ENCODE data around the gene CLTB.
"Not testable (repeated sequence)": the region's sequence is repeated elsewhere in the genome, so short reads cannot be mapped to it uniquely, and the experiment has no call there.

The CLTB gene

DNA sequence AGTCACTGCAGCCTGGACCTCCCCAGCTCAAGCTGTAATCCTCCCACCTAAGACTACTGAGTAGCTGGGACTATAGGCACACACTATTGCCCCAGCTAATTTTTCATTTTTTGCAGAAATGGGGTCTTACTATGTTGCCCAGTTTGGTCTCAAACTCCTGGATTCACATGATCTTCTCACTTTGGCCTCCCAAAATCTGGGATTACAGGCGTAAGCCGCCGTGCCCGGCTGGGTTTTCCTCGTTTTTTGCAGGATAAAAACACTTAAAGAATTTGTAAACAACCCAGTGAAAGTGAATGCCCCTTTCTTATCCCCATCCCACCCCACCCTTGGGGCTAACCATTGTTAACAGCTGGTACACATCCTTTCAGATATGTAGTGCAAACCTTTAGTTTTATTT is 7.7 kb downstream of the CLTB start:
- Histone ChIP-seq H3K79me2 (ENCODE audit: control insufficient read depth, low read length) (no peaks in the 10 kb centered on the region), H3K36me3 (ENCODE audit: control insufficient read depth, low read length) (peaks cover 6% of the 10 kb centered on the region; the same call in 1 of the 2 replicates), H3K4me1 (ENCODE audit: control insufficient read depth, low read length) (no peaks in the 10 kb centered on the region), H3F3A (ENCODE audit: control insufficient read depth, insufficient read depth) (no peaks in the 10 kb centered on the region), H3K4me3 (ENCODE audit: low read length) (no peak overlapping the region), H4K20me1 (ENCODE audit: control insufficient read depth, insufficient read depth, low read depth, low read length) (no peaks in the 10 kb centered on the region), H3K27me3 (ENCODE audit: control insufficient read depth, low read length) (no peaks in the 10 kb centered on the region), H3K27ac (ENCODE audit: low read depth, low read length) (no peak overlapping the region), H3K4me2 (ENCODE audit: low read length) (no peak overlapping the region), H3K9me2 (replicated peaks; ENCODE audit: control insufficient read depth, low read length) (no peaks in the 10 kb centered on the region), H3K9me3 (ENCODE audit: control insufficient read depth, insufficient read depth, low read length) (no peaks in the 10 kb centered on the region)
- TF ChIP-seq, protein P1, sequence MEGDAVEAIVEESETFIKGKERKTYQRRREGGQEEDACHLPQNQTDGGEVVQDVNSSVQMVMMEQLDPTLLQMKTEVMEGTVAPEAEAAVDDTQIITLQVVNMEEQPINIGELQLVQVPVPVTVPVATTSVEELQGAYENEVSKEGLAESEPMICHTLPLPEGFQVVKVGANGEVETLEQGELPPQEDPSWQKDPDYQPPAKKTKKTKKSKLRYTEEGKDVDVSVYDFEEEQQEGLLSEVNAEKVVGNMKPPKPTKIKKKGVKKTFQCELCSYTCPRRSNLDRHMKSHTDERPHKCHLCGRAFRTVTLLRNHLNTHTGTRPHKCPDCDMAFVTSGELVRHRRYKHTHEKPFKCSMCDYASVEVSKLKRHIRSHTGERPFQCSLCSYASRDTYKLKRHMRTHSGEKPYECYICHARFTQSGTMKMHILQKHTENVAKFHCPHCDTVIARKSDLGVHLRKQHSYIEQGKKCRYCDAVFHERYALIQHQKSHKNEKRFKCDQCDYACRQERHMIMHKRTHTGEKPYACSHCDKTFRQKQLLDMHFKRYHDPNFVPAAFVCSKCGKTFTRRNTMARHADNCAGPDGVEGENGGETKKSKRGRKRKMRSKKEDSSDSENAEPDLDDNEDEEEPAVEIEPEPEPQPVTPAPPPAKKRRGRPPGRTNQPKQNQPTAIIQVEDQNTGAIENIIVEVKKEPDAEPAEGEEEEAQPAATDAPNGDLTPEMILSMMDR (IDR thresholded peaks at IDR 0.05; ENCODE audit: low read depth, low read length, poor library complexity, severe bottlenecking), result no peak
- no peak for TF ChIP-seq EZH2phosphoT487 (IDR thresholded peaks at IDR 0.05; ENCODE audit: borderline replicate concordance, low read length)

DNA sequence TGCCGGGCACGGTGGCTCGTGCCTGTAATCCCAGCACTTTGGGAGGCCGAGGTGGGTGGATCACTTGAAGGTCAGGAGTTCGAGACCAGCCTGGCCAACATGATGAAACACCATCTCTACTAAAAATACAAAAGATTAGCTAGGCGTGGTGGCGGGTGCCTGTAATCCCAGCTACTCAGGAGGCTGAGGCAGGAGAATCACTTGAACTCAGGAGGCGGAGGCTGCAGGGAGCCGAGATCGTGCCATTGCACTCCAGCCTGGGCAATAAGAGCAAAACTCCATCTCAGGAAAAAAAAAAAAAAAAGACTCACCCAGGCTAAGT is 8.1 kb downstream of the CLTB start:
- H4K20me1 ChIP-seq (ENCODE audit: control insufficient read depth, insufficient read depth, low read depth, low read length); H3K27me3 ChIP-seq (ENCODE audit: control insufficient read depth, low read length); H3K79me2 ChIP-seq (ENCODE audit: control insufficient read depth, low read length); H3K27ac ChIP-seq (ENCODE audit: low read depth, low read length); H3F3A ChIP-seq (ENCODE audit: control insufficient read depth, insufficient read depth); H3K4me1 ChIP-seq (ENCODE audit: control insufficient read depth, low read length); H3K4me2 ChIP-seq (ENCODE audit: low read length); H3K36me3 ChIP-seq (ENCODE audit: control insufficient read depth, low read length); H3K9me2 ChIP-seq (replicated peaks; ENCODE audit: control insufficient read depth, low read length); H3K9me3 ChIP-seq (ENCODE audit: control insufficient read depth, insufficient read depth, low read length); H3K4me3 ChIP-seq (ENCODE audit: low read length): not testable (repeated sequence)

DNA sequence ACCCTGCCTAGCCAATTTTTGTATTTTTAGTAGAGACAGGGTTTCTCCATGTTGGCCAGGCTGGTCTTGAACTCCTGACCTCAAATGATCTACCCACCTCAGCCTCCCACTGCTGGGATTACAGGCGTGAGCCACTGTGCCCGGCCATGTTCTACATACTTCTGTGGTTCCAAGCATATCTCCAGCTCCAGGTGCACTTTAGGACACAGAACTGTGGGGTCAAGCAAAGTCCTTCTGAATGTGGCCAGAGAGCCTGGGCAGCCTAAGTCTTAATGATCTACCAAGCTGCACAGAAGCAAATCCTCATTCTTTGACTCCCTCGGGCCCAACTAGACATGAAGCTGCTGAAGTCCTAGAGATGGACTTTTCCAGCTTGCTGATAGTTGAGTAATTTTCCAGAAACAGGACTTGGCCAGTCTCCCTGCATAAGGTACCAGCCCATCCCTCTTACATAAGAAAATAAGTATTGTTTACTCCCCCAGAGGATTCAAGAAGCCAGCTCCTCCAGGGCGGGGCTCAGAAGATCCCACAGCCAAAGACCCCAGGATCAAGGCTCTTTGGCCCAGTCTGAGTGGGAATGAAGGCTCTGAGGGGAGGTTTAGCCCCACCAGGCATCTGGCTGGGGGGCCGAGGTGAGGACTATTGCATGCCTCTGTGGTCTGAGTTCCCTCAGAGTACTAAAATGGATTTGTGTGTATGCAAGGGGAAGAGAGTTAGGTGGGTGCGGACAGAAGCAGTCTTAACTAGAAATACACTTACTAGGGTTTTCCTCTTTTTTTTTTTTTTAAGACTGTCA is 8.7 kb downstream of the CLTB start:
- TF ChIP-seq EZH2phosphoT487 (IDR thresholded peaks at IDR 0.05; ENCODE audit: borderline replicate concordance, low read length), result no peak
- TF ChIP-seq, protein P1 (IDR thresholded peaks at IDR 0.05; ENCODE audit: low read depth, low read length, poor library complexity, severe bottlenecking), result no peak
- Histone ChIP-seq H3K27ac (ENCODE audit: low read depth, low read length) (no peak overlapping the region), H3K4me3 (ENCODE audit: low read length) (no peak overlapping the region), H3K36me3 (ENCODE audit: control insufficient read depth, low read length) (peaks cover 6% of the 10 kb centered on the region; the same call in 1 of the 2 replicates), H3K9me2 (replicated peaks; ENCODE audit: control insufficient read depth, low read length) (no peaks in the 10 kb centered on the region), H3F3A (ENCODE audit: control insufficient read depth, insufficient read depth) (no peaks in the 10 kb centered on the region), H4K20me1 (ENCODE audit: control insufficient read depth, insufficient read depth, low read depth, low read length) (no peaks in the 10 kb centered on the region), H3K27me3 (ENCODE audit: control insufficient read depth, low read length) (no peaks in the 10 kb centered on the region), H3K4me2 (ENCODE audit: low read length) (no peak overlapping the region), H3K79me2 (ENCODE audit: control insufficient read depth, low read length) (no peaks in the 10 kb centered on the region), H3K4me1 (ENCODE audit: control insufficient read depth, low read length) (no peaks in the 10 kb centered on the region), H3K9me3 (ENCODE audit: control insufficient read depth, insufficient read depth, low read length) (no peaks in the 10 kb centered on the region)

DNA sequence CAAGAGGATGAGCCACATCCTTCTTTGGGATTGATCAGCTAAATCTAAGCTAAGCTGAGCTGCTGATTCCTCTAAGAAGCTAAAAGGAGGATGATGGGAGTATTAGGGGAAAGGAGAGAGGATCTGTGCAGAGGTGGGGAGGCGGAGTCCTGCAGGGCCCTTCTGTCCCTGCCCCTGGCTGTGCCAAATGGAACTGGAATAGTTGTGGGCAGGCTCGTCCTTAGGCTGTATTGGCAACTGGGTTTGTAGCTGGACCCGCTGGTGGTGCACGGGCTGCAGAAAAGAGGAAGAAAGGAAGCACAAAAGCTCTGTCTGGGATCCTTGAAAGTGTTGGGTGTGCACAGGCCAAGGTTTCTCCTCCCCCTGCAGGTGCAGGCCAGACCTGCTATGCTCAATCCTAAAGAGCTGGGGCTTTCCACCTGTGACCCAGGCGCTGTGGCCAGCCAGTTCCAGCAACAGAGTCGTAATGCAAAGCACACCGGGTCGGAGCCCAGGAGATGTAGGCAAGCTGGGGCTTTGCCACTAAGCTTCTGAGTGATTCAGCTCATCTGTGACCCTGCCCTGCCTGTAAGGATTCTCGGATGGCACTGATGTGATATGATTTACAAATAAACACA is 9.8 kb downstream of the CLTB start:
- no peaks in the 10 kb centered on the region for H4K20me1 ChIP-seq (ENCODE audit: control insufficient read depth, insufficient read depth, low read depth, low read length)
- no peaks in the 10 kb centered on the region for H3K79me2 ChIP-seq (ENCODE audit: control insufficient read depth, low read length)
- H3F3A ChIP-seq (ENCODE audit: control insufficient read depth, insufficient read depth), result no peaks in the 10 kb centered on the region
- H3K9me2 ChIP-seq (replicated peaks; ENCODE audit: control insufficient read depth, low read length), result no peaks in the 10 kb centered on the region
- H3K4me2 ChIP-seq (ENCODE audit: low read length), result no peak overlapping the region
- H3K4me3 ChIP-seq (ENCODE audit: low read length), result no peak overlapping the region
- no peaks in the 10 kb centered on the region for H3K27me3 ChIP-seq (ENCODE audit: control insufficient read depth, low read length)
- peaks cover 6% of the 10 kb centered on the region; the same call in 1 of the 2 replicates for H3K36me3 ChIP-seq (ENCODE audit: control insufficient read depth, low read length)
- H3K9me3 ChIP-seq (ENCODE audit: control insufficient read depth, insufficient read depth, low read length), result no peaks in the 10 kb centered on the region
- no peaks in the 10 kb centered on the region for H3K4me1 ChIP-seq (ENCODE audit: control insufficient read depth, low read length)
- TF ChIP-seq EZH2phosphoT487 (IDR thresholded peaks at IDR 0.05; ENCODE audit: borderline replicate concordance, low read length), result no peak
- TF ChIP-seq, protein P1 (IDR thresholded peaks at IDR 0.05; ENCODE audit: low read depth, low read length, poor library complexity, severe bottlenecking), result no peak
- H3K27ac ChIP-seq (ENCODE audit: low read depth, low read length), result no peak overlapping the region
